HAP-1 (cell line): Measurements from ENCODE around the gene TAF4.
"Not testable (repeated sequence)": the region's sequence is repeated elsewhere in the genome, so short reads cannot be mapped to it uniquely, and the experiment has no call there.

ENCODE experiments used
- DNase-seq, 2 experiments: peaks; one replicate each; pipeline ENCODE4 v3.0.0-alpha.2; 2016 to 2020; ENCODE audit warnings: low spot score in 2 of 2
- H3K27me3 ChIP-seq: fragments of 250-450 bp; sonication (Bioruptor Pico); 2 replicates; pipeline ENCODE4 v1.5.1; 2020; ENCODE audit warnings: low read depth, mild to moderate bottlenecking, moderate library complexity
- H3K36me3 ChIP-seq: fragments of 250-450 bp; sonication (Bioruptor Pico); replicated peaks from 2 replicates; pipeline ENCODE4 v1.5.1; 2020; ENCODE audit warnings: mild to moderate bottlenecking
- H3K4me1 ChIP-seq: fragments of 250-450 bp; sonication (Bioruptor Pico); 2 replicates; pipeline ENCODE4 v1.5.1; 2020; ENCODE audit warnings: mild to moderate bottlenecking
- H3K4me3 ChIP-seq: fragments of 250-450 bp; sonication (Bioruptor Pico); 2 replicates; pipeline ENCODE4 v1.5.1; 2020; ENCODE audit warnings: mild to moderate bottlenecking, moderate library complexity
- H3K9me3 ChIP-seq: fragments of 250-450 bp; sonication (Bioruptor Pico); 2 replicates; pipeline ENCODE4 v1.5.1; 2020; ENCODE audit warnings: mild to moderate bottlenecking, moderate library complexity
- in situ Hi-C: fragments of 300-500 bp; cut with MboI; formaldehyde crosslinking; loops from 3 replicates; pipeline ENCODE4 v1.14.3; 2020; ENCODE audit warnings: low sequenced_read_pairs, inconsistent platforms, mixed read lengths

The TAF4 gene

GRCh38 chr20:62056975-62057374 is 8.7 kb downstream of the TAF4 start:
- no peak overlapping the region for H3K4me3 ChIP-seq
- H3K36me3 ChIP-seq: peaks cover 29% of the 10 kb centered on the region
- H3K27me3 ChIP-seq: no peaks in the 10 kb centered on the region
- in situ Hi-C loops: no loop called here
- no peaks in the 10 kb centered on the region for H3K4me1 ChIP-seq
- DNase-seq: no peak
- no peaks in the 10 kb centered on the region for H3K9me3 ChIP-seq

DNA sequence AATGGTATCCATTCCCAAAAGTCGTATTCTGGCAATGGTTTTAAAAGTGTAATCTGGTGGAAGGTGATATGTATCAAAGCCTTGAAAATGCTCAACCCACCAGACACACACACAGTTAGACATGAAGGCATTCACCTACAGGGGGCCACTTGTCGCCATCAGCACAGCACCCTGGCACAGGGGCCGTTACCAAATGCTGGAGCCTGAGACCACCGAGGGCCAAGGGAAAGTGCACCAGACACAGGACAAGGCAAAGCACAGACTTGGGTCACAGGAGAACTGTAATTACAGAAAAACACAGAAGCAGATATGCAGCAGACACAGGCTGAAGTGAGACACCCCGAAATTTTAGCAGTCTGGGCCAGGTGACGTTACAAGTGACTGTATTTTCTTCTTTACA is 9.3 kb downstream of the TAF4 start:
- DNase-seq: no peak
- no peaks in the 10 kb centered on the region for H3K27me3 ChIP-seq
- H3K9me3 ChIP-seq: no peaks in the 10 kb centered on the region
- no peaks in the 10 kb centered on the region for H3K4me1 ChIP-seq
- in situ Hi-C loops: no loop called here
- peaks cover 29% of the 10 kb centered on the region for H3K36me3 ChIP-seq
- H3K4me3 ChIP-seq: no peak overlapping the region

DNA sequence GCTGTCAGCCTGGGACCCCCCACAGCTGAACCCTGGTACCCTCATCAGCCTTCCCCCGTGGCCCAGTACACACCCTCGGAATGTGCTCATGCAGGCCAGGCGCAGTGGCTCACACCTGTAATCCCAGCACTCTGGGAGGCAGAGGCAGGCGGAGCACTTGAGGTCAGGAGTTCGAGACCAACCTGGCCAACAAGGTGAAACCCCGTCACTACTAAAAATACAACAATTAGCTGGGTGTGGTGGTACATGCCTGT is 9.9 kb downstream of the TAF4 start:
- peaks cover 29% of the 10 kb centered on the region for H3K36me3 ChIP-seq
- H3K27me3 ChIP-seq, H3K4me3 ChIP-seq, DNase-seq, H3K9me3 ChIP-seq, H3K4me1 ChIP-seq, in situ Hi-C loops: not testable (repeated sequence)

GRCh38 chr20:62055106-62055861 is 10.4 kb downstream of the TAF4 start:
- Histone ChIP-seq H3K27me3 (no peaks in the 10 kb centered on the region), H3K4me3 (no peak overlapping the region), H3K4me1 (no peaks in the 10 kb centered on the region), H3K36me3 (peaks cover 24% of the 10 kb centered on the region), H3K9me3 (no peaks in the 10 kb centered on the region)
- in situ Hi-C loops: no loop called here
- DNase-seq: no peak

- H3K36me3 ChIP-seq: peaks cover 20% of the 10 kb centered on the region
Measured at GRCh38 chr20:62054451-62054953, 11.2 kb downstream of the TAF4 start.

DNA sequence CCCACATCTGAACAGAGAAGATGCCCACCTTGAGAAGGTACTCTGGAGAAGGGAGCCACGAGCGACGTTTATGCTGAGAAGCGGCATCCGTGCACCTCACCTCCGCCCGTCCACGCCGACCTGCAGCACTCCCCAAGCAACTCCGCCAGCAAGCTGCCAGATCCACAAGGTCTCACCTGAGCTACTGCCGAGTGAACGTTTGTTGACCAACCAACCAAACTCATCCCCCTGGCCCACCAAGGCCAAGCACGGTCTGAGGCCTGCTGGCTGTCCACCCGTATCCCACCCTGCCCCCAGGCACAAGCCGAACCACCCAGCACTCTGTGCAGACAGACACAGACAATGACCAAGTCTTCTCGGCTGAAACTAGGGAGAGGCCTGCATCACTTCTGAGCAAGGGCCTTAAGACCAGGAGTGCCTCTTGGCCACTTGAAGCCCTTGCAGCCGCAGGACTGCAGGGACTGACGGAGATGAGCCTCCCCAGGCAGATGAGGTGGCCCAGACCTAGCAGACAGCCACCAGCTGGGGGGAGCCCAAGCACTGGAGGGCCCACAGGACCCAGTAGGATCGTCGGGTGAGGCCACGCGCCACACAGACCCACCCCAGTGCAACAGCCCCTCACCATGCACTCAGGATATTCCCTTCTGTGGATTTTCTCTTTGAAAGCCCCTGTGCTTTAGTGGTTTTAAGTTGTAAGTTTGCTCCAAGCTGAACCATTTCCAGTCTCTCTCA is 12.1 kb downstream of the TAF4 start:
- Histone ChIP-seq H3K4me1 (no peaks in the 10 kb centered on the region), H3K36me3 (peaks cover 20% of the 10 kb centered on the region), H3K27me3 (no peaks in the 10 kb centered on the region), H3K4me3 (no peak overlapping the region), H3K9me3 (no peaks in the 10 kb centered on the region)
- in situ Hi-C loops: no loop called here
- no peak for DNase-seq

More at GRCh38 chr20:62054451-62054953, 11.2 kb downstream of the TAF4 start:
- Histone ChIP-seq H3K27me3 (no peaks in the 10 kb centered on the region), H3K4me3 (no peak overlapping the region), H3K9me3 (no peaks in the 10 kb centered on the region), H3K4me1 (no peaks in the 10 kb centered on the region)
- in situ Hi-C loops: no loop called here
- DNase-seq: no peak

GRCh38 chr20:62052842-62053464 is 12.7 kb downstream of the TAF4 start:
- in situ Hi-C loops: no loop called here
- Histone ChIP-seq H3K36me3 (peaks cover 20% of the 10 kb centered on the region), H3K9me3 (no peaks in the 10 kb centered on the region), H3K4me3 (no peak overlapping the region), H3K4me1 (no peaks in the 10 kb centered on the region), H3K27me3 (no peaks in the 10 kb centered on the region)
- DNase-seq: no peak

DNA sequence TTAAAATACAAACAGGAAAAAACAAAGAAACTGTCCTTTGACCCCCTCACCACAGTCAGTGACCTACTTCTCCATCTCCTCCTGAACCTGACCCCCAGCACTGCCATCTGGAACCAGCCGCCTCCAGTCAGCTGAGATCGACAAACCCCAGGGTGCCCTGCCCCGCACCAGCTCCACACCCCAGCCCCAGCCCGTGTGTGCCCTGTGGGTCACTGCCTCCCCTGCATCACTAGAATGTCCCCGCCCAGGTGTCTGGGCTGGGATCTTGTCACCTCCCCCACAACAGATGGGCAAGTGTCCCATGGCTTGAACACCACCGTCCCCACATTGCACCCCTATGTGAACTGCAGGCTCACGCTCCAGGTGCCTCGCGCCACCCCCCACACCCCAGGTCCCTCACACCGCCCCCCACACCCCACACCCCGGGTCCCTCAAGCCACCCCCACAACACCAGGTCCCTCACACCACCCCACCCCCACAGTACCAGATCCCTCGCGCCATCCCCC is 13.3 kb downstream of the TAF4 start:
- no peaks in the 10 kb centered on the region for H3K27me3 ChIP-seq
- peaks cover 20% of the 10 kb centered on the region for H3K36me3 ChIP-seq
- no peaks in the 10 kb centered on the region for H3K4me1 ChIP-seq
- no peaks in the 10 kb centered on the region for H3K9me3 ChIP-seq
- no peak for DNase-seq
- in situ Hi-C loops: no loop called here
- H3K4me3 ChIP-seq: no peak overlapping the region

DNA sequence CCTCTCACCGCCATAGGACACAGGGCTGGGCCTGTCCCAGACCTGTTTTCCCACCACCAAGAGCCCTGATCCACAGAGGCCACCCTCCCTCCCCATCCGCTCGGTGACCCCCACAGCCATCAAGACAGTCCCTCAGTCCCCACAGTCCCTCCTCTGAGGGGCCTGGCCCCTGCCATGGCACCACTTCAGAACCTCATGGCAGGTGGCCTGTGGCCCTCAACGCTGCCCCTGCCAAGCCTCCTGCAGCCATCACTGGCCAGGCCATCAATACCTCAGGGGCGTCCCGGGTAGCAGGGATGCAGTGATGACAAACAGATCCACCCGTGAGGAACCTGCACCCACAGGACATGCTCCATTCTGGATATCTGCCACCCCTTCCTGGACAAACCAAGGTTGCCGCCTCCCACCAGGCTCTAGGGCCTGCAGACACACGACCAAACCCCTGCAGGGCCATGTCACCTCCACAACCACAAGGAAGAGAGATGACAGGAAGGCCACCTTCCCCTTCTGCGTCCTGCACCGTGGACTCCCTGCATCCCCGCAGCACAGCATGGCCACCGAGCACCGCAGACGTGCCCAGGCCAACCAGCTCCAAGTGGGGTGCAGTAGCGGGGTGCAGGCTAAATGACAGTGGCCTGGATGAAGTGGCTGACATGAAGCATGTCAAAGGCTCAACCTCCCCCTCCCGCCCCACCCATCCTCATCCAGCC is 14.0 kb downstream of the TAF4 start:
- no peak for DNase-seq
- in situ Hi-C loops: no loop called here
- H3K4me3 ChIP-seq: no peak overlapping the region
- peaks cover 18% of the 10 kb centered on the region for H3K36me3 ChIP-seq
- H3K27me3 ChIP-seq: no peaks in the 10 kb centered on the region
- H3K4me1 ChIP-seq: no peaks in the 10 kb centered on the region
- no peaks in the 10 kb centered on the region for H3K9me3 ChIP-seq

- no peaks in the 10 kb centered on the region for H3K4me1 ChIP-seq
- no peaks in the 10 kb centered on the region for H3K9me3 ChIP-seq
- H3K36me3 ChIP-seq: peaks cover 13% of the 10 kb centered on the region
- DNase-seq: no peak
- in situ Hi-C loops: no loop called here
- no peaks in the 10 kb centered on the region for H3K27me3 ChIP-seq
- H3K4me3 ChIP-seq: no peak overlapping the region
Measured at GRCh38 chr20:62051144-62051543, 14.5 kb downstream of the TAF4 start.

- Histone ChIP-seq H3K36me3 (peaks cover 12% of the 10 kb centered on the region; the same call in 1 of the 2 replicates), H3K9me3 (no peaks in the 10 kb centered on the region), H3K4me1 (no peaks in the 10 kb centered on the region), H3K4me3 (no peak overlapping the region), H3K27me3 (no peaks in the 10 kb centered on the region)
- in situ Hi-C loops: no loop called here
- no peak for DNase-seq
Measured at GRCh38 chr20:62050166-62051120, 15.2 kb downstream of the TAF4 start.

DNA sequence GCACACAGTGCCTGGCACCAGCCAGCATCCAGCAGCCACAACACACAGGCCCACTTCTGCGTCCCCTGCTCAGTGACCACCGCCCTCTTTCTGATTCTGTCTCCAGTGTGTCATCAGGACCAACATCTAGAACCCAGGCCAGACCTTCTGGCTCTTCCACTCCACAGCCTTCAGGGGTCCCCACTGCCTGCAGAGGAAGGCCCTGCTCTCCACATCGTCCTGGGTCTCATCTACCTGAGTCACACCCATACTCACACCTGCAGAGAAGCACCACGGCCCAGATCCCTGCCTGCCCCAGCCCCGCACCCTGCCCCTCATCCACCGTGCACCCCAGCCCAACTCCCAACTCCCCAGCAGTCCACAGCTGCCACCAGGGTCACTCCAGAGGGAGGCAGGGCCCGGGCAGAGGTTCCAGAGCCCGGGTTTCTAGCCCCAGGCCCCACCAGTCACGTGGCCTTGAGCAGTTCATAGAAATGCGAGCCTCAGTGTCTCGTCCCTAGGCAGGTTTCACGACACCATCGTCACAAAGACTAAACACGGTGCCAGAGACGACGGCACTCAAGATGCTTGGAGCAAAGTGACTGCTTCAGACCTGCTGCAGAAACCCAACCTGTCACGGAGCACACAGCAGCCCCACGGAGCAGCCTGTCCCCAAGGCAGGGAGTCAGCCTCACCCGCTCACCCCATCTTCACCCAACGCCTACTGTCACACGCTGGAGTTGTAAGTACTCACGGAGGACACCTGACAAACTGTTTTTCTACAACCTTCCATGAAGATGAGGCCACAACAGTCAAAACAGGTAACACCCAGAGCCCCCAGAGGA is 16.1 kb downstream of the TAF4 start:
- Histone ChIP-seq H3K27me3 (no peaks in the 10 kb centered on the region), H3K36me3 (peaks cover 10% of the 10 kb centered on the region; the same call in 1 of the 2 replicates), H3K9me3 (no peaks in the 10 kb centered on the region), H3K4me3 (no peak overlapping the region), H3K4me1 (no peaks in the 10 kb centered on the region)
- no peak for DNase-seq
- in situ Hi-C loops: no loop called here
